Activated T-cell treated with anti-CD3 and anti-CD28 coated beads, Interleukin-2, amount 50 U/mL, for 1 hour (primary cell): ENCODE measurements around the gene RAD52.

Source experiments
- DNase-seq: peaks from one replicate; pipeline ENCODE4 v3.0.0-alpha.2; 2020

RAD52 gene

GRCh38 chr12:863285-863684 is 86.2 kb downstream of the RAD52 start:
- DNase-seq = no peak

- DNase-seq = no peak
Measured at GRCh38 chr12:862303-862911, 87.1 kb downstream of the RAD52 start.
